Measurements from ENCODE around the gene CHST6. TPM values are rescaled to one million over a fixed set of nuclear protein-coding genes. Genes with fewer than 3 reads are reported as not detected.

The CHST6 gene
- total RNA-seq, 1 experiment from 2014 or later: 20.8 TPM

DNA sequence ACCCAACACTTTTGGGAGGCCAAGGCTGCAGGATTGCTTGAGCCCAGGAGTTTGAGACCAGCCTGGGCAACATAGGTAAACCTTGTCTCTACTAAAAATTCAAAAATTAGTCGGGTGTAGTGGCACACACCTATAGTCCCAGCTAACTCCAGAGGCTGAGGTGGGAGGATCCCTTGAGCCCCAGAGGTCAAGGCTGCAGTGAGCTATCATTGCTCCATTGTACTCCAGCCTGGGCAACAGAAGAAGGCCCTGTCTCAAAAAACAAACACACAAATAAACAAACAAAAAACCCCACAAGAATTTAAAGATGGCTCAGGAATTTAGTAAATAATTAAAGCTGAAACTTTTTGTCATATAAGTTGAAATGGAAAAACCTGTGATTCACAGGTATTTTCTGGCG, 28.5 kb downstream of the CHST6 start:
- Histone ChIP-seq H3K56ac (ENCODE audit: insufficient read length, low read depth, low read length) (no peak overlapping the region), H2AFZ (ENCODE audit: low read length) (no peak overlapping the region), H3K27me3 (ENCODE audit: insufficient read depth, low read length) (no peaks in the 10 kb centered on the region), H3K9ac (ENCODE audit: extremely low read depth, insufficient read length, low read length) (no peak overlapping the region), H3K4me1 (ENCODE audit: insufficient read depth, low read length) (no peaks in the 10 kb centered on the region), H3K27ac (ENCODE audit: insufficient read length, low read depth, low read length) (no peak overlapping the region), H2AK5ac (ENCODE audit: insufficient read length, low read length) (no peak overlapping the region), H3K9me3 (ENCODE audit: control insufficient read depth, low read depth, low read length) (no peaks in the 10 kb centered on the region), H2BK20ac (ENCODE audit: low read depth, low read length, poor library complexity, severe bottlenecking) (no peak overlapping the region), H3K18ac (ENCODE audit: insufficient read length, low read depth, low read length) (no peak overlapping the region), H3K23ac (ENCODE audit: insufficient read length, low read depth, low read length) (no peak overlapping the region), H3K79me1 (ENCODE audit: insufficient read depth, low read depth, low read length, poor library complexity, severe bottlenecking) (no peaks in the 10 kb centered on the region), H4K8ac (replicated peaks; ENCODE audit: insufficient read length, low read depth, low read length) (no peak overlapping the region), H4K20me1 (ENCODE audit: control insufficient read depth, insufficient read depth, insufficient read length) (no peaks in the 10 kb centered on the region), H2BK5ac (ENCODE audit: insufficient read length, low read length) (no peak overlapping the region), H3K4ac (ENCODE audit: low read depth, low read length) (no peak overlapping the region), H4K5ac (ENCODE audit: insufficient read length, low read depth, low read length) (no peak overlapping the region), H3K79me2 (ENCODE audit: insufficient read depth, low read length) (peaks cover 11% of the 10 kb centered on the region; the same call in 1 of the 2 replicates), H2BK15ac (ENCODE audit: low read depth, low read length) (no peak overlapping the region), H4K91ac (ENCODE audit: insufficient read length, low read depth, low read length) (no peak overlapping the region), H3K4me2 (ENCODE audit: insufficient read depth, insufficient read length, low read length) (no peak overlapping the region), H2BK120ac (ENCODE audit: low read depth, low read length, poor library complexity, severe bottlenecking) (no peak overlapping the region), H3K23me2 (ENCODE audit: insufficient read length, low read depth, low read length, poor library complexity, severe bottlenecking) (peaks cover 3% of the 10 kb centered on the region), H3K14ac (ENCODE audit: insufficient read depth, low read length) (no peak overlapping the region), H3T11ph (ENCODE audit: low read length) (no peak overlapping the region), H2BK12ac (ENCODE audit: insufficient read length, low read depth, low read length) (no peak overlapping the region)
- Mint-ChIP-seq H3K27ac (no peak overlapping the region; a peak in 1 of 7 replicates), H3K4me3 (no peak overlapping the region), H3K4me1 (peaks cover 22 to 28% of the 10 kb centered on the region in 2 experiments), H3K27me3 (ENCODE audit: low read depth) (peaks cover 2% of the 10 kb centered on the region), H3K36me3 (ENCODE audit: insufficient read depth in 1 of 3, low read depth in 3 of 3) (peaks cover 0 to 11% (median 3%) of the 10 kb centered on the region in 3 experiments; a peak in 4 of 7 replicates), H3K9me3 (peaks cover 0 to 5% of the 10 kb centered on the region in 2 experiments; a peak in 3 of 5 replicates)
- no peak for DNase-seq
- TF ChIP-seq CTCF (conservative IDR thresholded peaks at IDR 0.05): no peak
- no CpG with 5 or more reads among the region's 2 CpGs for WGBS (ENCODE audit: extremely low coverage, insufficient read length, low lambda C conversion rate)

Measured in H9 (cell line).